ENCODE results near the gene DZIP1. TPM values are rescaled to one million over a fixed set of nuclear protein-coding genes. Genes with fewer than 3 reads are reported as not detected.
A peak's percentile ranks its signal among the peaks of the same experiment; 100 is the strongest.

The DZIP1 gene
- total and polyA plus RNA-seq, 2 of the 13 experiments (the other 11 are each of a cell fraction or from before 2014, with no cell fraction given), result 11.0 to 36.7 TPM

- TF ChIP-seq HINFP (CRISPR knock-in tag; IDR thresholded peaks at IDR 0.05; ENCODE audit: low read depth) (no peak), ARNT (IDR thresholded peaks at IDR 0.05) (no peak), JUNB (CRISPR knock-in tag; IDR thresholded peaks at IDR 0.05; ENCODE audit: borderline replicate concordance) (no peak), MAX (IDR thresholded peaks at IDR 0.05) (peak; percentile 88), ZSCAN29 (CRISPR knock-in tag; conservative IDR thresholded peaks at IDR 0.05) (no peak), NCOA1 (CRISPR knock-in tag; IDR thresholded peaks at IDR 0.05) (no peak), ZMYM3 (CRISPR knock-in tag; IDR thresholded peaks at IDR 0.05) (no peak), SIN3A (IDR thresholded peaks at IDR 0.05; ENCODE audit: borderline replicate concordance, low read depth, low read length) (no peak), HMGA1 (CRISPR knock-in tag; conservative IDR thresholded peaks at IDR 0.05) (no peak), ZNF792 (CRISPR knock-in tag; IDR thresholded peaks at IDR 0.05) (no peak), SRSF4 (IDR thresholded peaks at IDR 0.05; ENCODE audit: low read depth, low read length, poor library complexity, severe bottlenecking) (no peak), SNAPC2 (CRISPR knock-in tag; IDR thresholded peaks at IDR 0.05) (no peak), HBP1 (CRISPR knock-in tag; IDR thresholded peaks at IDR 0.05; ENCODE audit: low read depth) (no peak), ZFP36 (IDR thresholded peaks at IDR 0.05; ENCODE audit: borderline replicate concordance, low read depth, low read length, partially characterized antibody) (no peak), ZKSCAN5 (CRISPR knock-in tag; IDR thresholded peaks at IDR 0.05) (no peak), ZMYM4 (CRISPR knock-in tag; IDR thresholded peaks at IDR 0.05) (peak; percentile 44; the same call in 1 of the 2 replicates), ZFP1 (CRISPR knock-in tag; IDR thresholded peaks at IDR 0.05) (no peak), WIZ (CRISPR knock-in tag; IDR thresholded peaks at IDR 0.05) (no peak), PCBP1 (IDR thresholded peaks at IDR 0.05; ENCODE audit: borderline replicate concordance, low read depth, low read length) (no peak), HOXA5 (CRISPR knock-in tag; IDR thresholded peaks at IDR 0.05) (no peak)
- TF ChIP-seq, protein P1, sequence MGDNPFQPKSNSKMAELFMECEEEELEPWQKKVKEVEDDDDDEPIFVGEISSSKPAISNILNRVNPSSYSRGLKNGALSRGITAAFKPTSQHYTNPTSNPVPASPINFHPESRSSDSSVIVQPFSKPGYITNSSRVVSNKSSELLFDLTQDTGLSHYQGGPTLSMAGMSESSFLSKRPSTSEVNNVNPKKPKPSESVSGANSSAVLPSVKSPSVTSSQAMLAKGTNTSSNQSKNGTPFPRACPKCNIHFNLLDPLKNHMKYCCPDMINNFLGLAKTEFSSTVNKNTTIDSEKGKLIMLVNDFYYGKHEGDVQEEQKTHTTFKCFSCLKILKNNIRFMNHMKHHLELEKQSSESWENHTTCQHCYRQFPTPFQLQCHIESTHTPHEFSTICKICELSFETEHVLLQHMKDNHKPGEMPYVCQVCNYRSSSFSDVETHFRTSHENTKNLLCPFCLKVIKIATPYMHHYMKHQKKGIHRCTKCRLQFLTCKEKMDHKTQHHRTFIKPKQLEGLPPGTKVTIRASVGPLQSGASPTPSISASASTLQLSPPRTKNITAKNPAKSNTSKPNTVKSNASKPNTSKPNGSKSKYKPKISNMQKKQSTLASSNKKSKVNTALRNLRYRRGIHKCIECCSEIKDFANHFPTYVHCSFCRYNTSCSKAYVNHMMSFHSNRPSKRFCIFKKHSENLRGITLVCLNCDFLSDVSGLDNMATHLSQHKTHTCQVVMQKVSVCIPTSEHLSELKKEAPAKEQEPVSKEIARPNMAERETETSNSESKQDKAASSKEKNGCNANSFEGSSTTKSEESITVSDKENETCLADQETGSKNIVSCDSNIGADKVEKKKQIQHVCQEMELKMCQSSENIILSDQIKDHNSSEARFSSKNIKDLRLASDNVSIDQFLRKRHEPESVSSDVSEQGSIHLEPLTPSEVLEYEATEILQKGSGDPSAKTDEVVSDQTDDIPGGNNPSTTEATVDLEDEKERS (CRISPR knock-in tag; IDR thresholded peaks at IDR 0.05), result no peak
- TF ChIP-seq, protein P2, sequence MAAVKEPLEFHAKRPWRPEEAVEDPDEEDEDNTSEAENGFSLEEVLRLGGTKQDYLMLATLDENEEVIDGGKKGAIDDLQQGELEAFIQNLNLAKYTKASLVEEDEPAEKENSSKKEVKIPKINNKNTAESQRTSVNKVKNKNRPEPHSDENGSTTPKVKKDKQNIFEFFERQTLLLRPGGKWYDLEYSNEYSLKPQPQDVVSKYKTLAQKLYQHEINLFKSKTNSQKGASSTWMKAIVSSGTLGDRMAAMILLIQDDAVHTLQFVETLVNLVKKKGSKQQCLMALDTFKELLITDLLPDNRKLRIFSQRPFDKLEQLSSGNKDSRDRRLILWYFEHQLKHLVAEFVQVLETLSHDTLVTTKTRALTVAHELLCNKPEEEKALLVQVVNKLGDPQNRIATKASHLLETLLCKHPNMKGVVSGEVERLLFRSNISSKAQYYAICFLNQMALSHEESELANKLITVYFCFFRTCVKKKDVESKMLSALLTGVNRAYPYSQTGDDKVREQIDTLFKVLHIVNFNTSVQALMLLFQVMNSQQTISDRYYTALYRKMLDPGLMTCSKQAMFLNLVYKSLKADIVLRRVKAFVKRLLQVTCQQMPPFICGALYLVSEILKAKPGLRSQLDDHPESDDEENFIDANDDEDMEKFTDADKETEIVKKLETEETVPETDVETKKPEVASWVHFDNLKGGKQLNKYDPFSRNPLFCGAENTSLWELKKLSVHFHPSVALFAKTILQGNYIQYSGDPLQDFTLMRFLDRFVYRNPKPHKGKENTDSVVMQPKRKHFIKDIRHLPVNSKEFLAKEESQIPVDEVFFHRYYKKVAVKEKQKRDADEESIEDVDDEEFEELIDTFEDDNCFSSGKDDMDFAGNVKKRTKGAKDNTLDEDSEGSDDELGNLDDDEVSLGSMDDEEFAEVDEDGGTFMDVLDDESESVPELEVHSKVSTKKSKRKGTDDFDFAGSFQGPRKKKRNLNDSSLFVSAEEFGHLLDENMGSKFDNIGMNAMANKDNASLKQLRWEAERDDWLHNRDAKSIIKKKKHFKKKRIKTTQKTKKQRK (IDR thresholded peaks at IDR 0.05; ENCODE audit: low read length), result no peak
Observed at GRCh38 chr13:95644601-95645052, at the start of gene DZIP1 (continued).

Data from HepG2 (cell line).